ENCODE measurements around the gene NFATC3. TPM values are rescaled to one million over a fixed set of nuclear protein-coding genes. Genes with fewer than 3 reads are reported as not detected.

The NFATC3 gene
- total and polyA plus RNA-seq, 2 of the 8 experiments (the other 6 are each of a cell fraction or from before 2014, with no cell fraction given) = 17.6 to 34.5 TPM

DNA sequence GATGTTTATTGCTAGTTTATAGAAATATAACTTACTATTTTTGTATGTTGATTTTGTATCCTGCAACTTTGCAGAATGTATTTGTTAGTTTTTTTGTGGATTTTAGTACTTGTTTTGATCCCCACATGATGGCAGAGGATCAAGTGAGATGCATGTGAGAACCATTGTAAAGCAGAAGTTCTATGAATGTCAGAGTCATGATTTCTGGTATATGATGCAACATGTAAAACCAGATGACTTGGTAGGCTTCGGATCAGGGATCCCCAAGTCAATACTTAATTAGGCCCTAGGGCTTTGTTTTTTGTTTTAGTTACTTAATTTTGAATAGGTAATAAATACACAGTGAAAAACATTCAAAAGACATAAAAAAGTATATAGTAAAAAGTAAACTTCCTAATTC is 104.9 kb downstream of the NFATC3 start:
- H2BK5ac ChIP-seq (ENCODE audit: low read depth, low read length) = no peak overlapping the region
- no peak overlapping the region for H3K4ac ChIP-seq (replicated peaks; ENCODE audit: insufficient read length, low read depth, low read length)
- FAIRE-seq (no peak), DNase-seq (ENCODE audit: low read depth in 1 of 2, low spot score in 2 of 2) (no peak)
- H2BK12ac ChIP-seq (ENCODE audit: low read depth, low read length) = no peak overlapping the region
- H3K27me3 ChIP-seq (replicated peaks in 1 of 4; ENCODE audit: control insufficient read depth in 3 of 4, extremely low read depth in 1 of 4, insufficient read depth in 3 of 4, low read length in 3 of 4) = no peaks in the 10 kb centered on the region
- H3K56ac ChIP-seq (replicated peaks; ENCODE audit: insufficient read length, low read depth, low read length) = no peak overlapping the region
- TF ChIP-seq CEBPB (IDR thresholded peaks at IDR 0.05; ENCODE audit: low read depth, low read length) (no peak), YY1 (IDR thresholded peaks at IDR 0.05; ENCODE audit: low read depth, low read length) (no peak), JUN (IDR thresholded peaks at IDR 0.05; ENCODE audit: low read depth, low read length) (no peak), SIN3A (conservative IDR thresholded peaks at IDR 0.05 in 1 of 2, IDR thresholded peaks at IDR 0.05 in 1 of 2; ENCODE audit: low read depth in 1 of 2, low read length in 2 of 2) (no peak), RNF2 (IDR thresholded peaks at IDR 0.05; ENCODE audit: borderline replicate concordance, low read depth, low read length, missing control alignments, poor library complexity, severe bottlenecking) (no peak), NRF1 (IDR thresholded peaks at IDR 0.05; ENCODE audit: low read depth, low read length) (no peak)
- H2BK15ac ChIP-seq (ENCODE audit: low read length) = no peak overlapping the region
- no peak overlapping the region for H2AFZ ChIP-seq (ENCODE audit: low read length)
- no peak overlapping the region for H3K23ac ChIP-seq (ENCODE audit: insufficient read length)
- ChIA-PET POLR2A (ENCODE audit: partially characterized antibody) (no interaction called here), CTCF (ENCODE audit: partially characterized antibody) (no interaction called here)
- H2AK5ac ChIP-seq (ENCODE audit: low read depth, low read length) = no peak overlapping the region
- H4K8ac ChIP-seq (ENCODE audit: extremely low read depth, insufficient read depth, low read length) = no peak overlapping the region
- H4K91ac ChIP-seq (replicated peaks; ENCODE audit: insufficient read length, low read length) = no peak overlapping the region
- H3K14ac ChIP-seq (ENCODE audit: insufficient read length) = no peak overlapping the region
- no peak overlapping the region for H3K27ac ChIP-seq (ENCODE audit: low read depth, low read length)
- H3K4me3 ChIP-seq (ENCODE audit: extremely low read depth in 1 of 4, insufficient read depth in 2 of 4, low read depth in 3 of 4, low read length in 4 of 4) = no peak overlapping the region
- H3K4me2 ChIP-seq (ENCODE audit: insufficient read depth in 1 of 2, low read depth in 2 of 2, low read length in 2 of 2) = no peak overlapping the region
- H3K18ac ChIP-seq (ENCODE audit: extremely low read depth, low read length) = no peak overlapping the region
- no peak overlapping the region for H2BK120ac ChIP-seq (replicated peaks; ENCODE audit: low read depth, low read length)
- no peak overlapping the region for H2BK20ac ChIP-seq (ENCODE audit: low read length)
- H3K23me2 ChIP-seq (ENCODE audit: low read depth, low read length) = no peaks in the 10 kb centered on the region
- no peaks in the 10 kb centered on the region for H3K9me3 ChIP-seq (ENCODE audit: insufficient read depth in 2 of 2, low read depth in 1 of 2, low read length in 1 of 2)
- H3K79me2 ChIP-seq (ENCODE audit: control insufficient read depth in 1 of 2, insufficient read depth in 2 of 2, low read length in 2 of 2) = no peaks in the 10 kb centered on the region
- no peaks in the 10 kb centered on the region; the same call in 1 of the 2 replicates for H3K79me1 ChIP-seq (ENCODE audit: low read depth, low read length)
- 88% methylated on average over 1 of the region's 1 CpG; no CpG with 5 or more reads in 1 of the 2 experiments for WGBS, 2 experiments (ENCODE audit: extremely low coverage in 1 of 2, insufficient coverage in 1 of 2, insufficient read length in 1 of 2, insufficient replicate concordance in 2 of 2, low coverage in 1 of 2, low lambda C conversion rate in 2 of 2, missing lambda C conversion rate in 1 of 2)
- no peaks in the 10 kb centered on the region for H4K20me1 ChIP-seq (replicated peaks in 1 of 2; ENCODE audit: control insufficient read depth in 1 of 2, insufficient read depth in 2 of 2, low read length in 2 of 2)
- H3K4me1 ChIP-seq (replicated peaks in 1 of 4; ENCODE audit: control insufficient read depth in 3 of 4, insufficient read depth in 4 of 4, low read length in 3 of 4) = no peaks in the 10 kb centered on the region
- H3K36me3 ChIP-seq (ENCODE audit: control insufficient read depth in 2 of 4, insufficient read depth in 4 of 4, low read length in 3 of 4) = peaks cover 10 to 19% (median 15%) of the 10 kb centered on the region in 4 experiments
- H4K5ac ChIP-seq (ENCODE audit: insufficient read length, low read depth, low read length) = no peak overlapping the region
- no peak overlapping the region for H3K9ac ChIP-seq (replicated peaks in 1 of 4; ENCODE audit: extremely low read depth in 1 of 4, low read depth in 3 of 4, low read length in 3 of 4)

Measured in H1 (cell line).